ENCODE data around the gene IFNA10. TPM values are rescaled to one million over a fixed set of nuclear protein-coding genes. Genes with fewer than 3 reads are reported as not detected.
"Not testable (repeated sequence)": the region's sequence is repeated elsewhere in the genome, so short reads cannot be mapped to it uniquely, and the experiment has no call there.

IFNA10 gene
- total and polyA plus RNA-seq, 2 experiments from 2014 or later: not detected

DNA sequence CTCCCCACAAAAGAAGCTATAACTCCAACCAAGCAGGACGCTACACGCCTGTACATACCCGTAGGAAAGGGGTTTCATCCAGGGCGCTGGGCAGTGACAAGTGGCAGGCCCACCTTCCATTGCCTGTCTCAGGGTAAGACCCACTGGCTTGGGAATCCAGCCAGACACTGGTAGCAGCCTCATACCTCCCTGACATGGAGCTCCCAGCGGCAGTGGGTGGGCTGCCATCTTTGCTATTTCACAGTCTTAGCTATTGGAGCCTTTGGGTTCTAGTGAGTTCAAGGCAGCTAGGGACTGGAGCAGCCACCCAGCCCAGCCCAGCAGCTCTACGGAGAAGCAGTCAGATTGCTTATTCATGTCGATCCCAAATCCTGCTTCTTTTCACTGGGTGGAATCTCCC is 3.4 kb upstream of the IFNA10 start:
- no peak overlapping the region for H3K27ac ChIP-seq
- no peak overlapping the region for H2AFZ ChIP-seq
- no peaks in the 10 kb centered on the region for H3K36me3 ChIP-seq (replicated peaks; ENCODE audit: insufficient read depth, low read depth)
- H3K27me3 ChIP-seq: no peaks in the 10 kb centered on the region
- no peaks in the 10 kb centered on the region for H3K9me3 ChIP-seq (ENCODE audit: low read depth)
- H3K4me3 ChIP-seq: no peak overlapping the region
- no peaks in the 10 kb centered on the region for H3K79me2 ChIP-seq
- 93% methylated on average over 7 of the region's 7 CpGs for WGBS (ENCODE audit: low lambda C conversion rate, missing lambda C conversion rate)
- no peak overlapping the region for H3K4me2 ChIP-seq
- no peak for TF ChIP-seq CTCF (IDR thresholded peaks at IDR 0.05; ENCODE audit: poor library complexity)
- no peak for TF ChIP-seq EZH2phosphoT487 (IDR thresholded peaks at IDR 0.05; ENCODE audit: low read depth, severe bottlenecking, unreplicated experiment)
- TF ChIP-seq EZH2 (IDR thresholded peaks at IDR 0.05; ENCODE audit: borderline replicate concordance): no peak
- H3K9me2 ChIP-seq (replicated peaks; ENCODE audit: insufficient read depth): no peaks in the 10 kb centered on the region
- H4K20me1 ChIP-seq (ENCODE audit: insufficient read depth, poor library complexity, severe bottlenecking): no peaks in the 10 kb centered on the region
- DNase-seq (ENCODE audit: low spot score): no peak
- no peaks in the 10 kb centered on the region for H3K4me1 ChIP-seq (ENCODE audit: insufficient read depth)

DNA sequence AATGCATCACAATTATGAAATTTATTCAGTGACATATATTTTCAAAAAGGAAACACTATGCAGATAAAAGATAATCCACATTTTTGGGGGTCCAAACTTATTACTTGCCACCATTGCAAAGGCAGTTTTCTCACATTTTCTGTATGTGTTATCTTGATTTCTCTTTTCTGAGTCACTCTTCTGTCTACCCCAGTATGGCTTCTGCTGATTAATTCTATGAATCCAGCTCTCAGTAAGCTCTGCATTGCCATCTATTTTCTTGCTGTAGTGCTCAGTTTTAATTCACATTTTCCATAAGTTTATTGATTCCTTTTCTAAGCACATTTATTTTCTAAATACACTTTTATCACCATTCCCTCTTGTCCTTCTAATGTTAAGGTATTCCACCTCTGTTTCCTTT is 1.7 kb downstream of the IFNA10 start:
- Histone ChIP-seq H3K9me2 (replicated peaks; ENCODE audit: insufficient read depth) (no peaks in the 10 kb centered on the region), H3K4me2 (no peak overlapping the region), H4K20me1 (ENCODE audit: insufficient read depth, poor library complexity, severe bottlenecking) (no peaks in the 10 kb centered on the region), H2AFZ (no peak overlapping the region), H3K4me3 (no peak overlapping the region), H3K79me2 (no peaks in the 10 kb centered on the region), H3K4me1 (ENCODE audit: insufficient read depth) (no peaks in the 10 kb centered on the region), H3K9me3 (ENCODE audit: low read depth) (no peaks in the 10 kb centered on the region), H3K36me3 (replicated peaks; ENCODE audit: insufficient read depth, low read depth) (no peaks in the 10 kb centered on the region), H3K27me3 (no peaks in the 10 kb centered on the region), H3K27ac (no peak overlapping the region)
- no peak for TF ChIP-seq EZH2 (IDR thresholded peaks at IDR 0.05; ENCODE audit: borderline replicate concordance)
- no peak for TF ChIP-seq CTCF (IDR thresholded peaks at IDR 0.05; ENCODE audit: poor library complexity)
- no peak for TF ChIP-seq EZH2phosphoT487 (IDR thresholded peaks at IDR 0.05; ENCODE audit: low read depth, severe bottlenecking, unreplicated experiment)
- DNase-seq (ENCODE audit: low spot score): no peak

DNA sequence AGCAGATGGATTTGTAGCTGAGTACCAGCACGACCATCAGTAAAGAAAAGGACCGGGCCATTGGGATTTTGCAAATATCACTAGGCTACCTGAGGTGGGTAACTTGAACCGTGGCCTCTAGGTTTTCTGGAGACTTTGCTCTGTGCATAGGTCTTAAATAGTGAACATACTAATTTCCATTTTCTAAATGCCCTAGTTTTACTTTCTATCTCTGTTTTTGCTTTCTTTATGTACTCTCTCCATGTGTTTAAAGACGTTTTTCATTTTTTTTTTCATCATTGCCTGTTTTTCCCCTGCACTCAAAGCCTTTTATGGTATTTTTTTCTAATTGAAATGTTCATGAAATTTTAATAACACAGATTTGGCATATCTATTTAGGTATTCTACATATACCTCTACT is 4.8 kb downstream of the IFNA10 start, which contains the start of gene IFNA7:
Gene IFNA7 (minus strand): TSS at position 101 of the 400 bp plus-strand sequence. CDS start 40 bp downstream, at position 61.
- not testable (repeated sequence) for DNase-seq (ENCODE audit: low spot score); H3K4me2 ChIP-seq; H3K27ac ChIP-seq; H3K9me3 ChIP-seq (ENCODE audit: low read depth); H3K79me2 ChIP-seq; H3K4me3 ChIP-seq; H2AFZ ChIP-seq; H3K27me3 ChIP-seq; H4K20me1 ChIP-seq (ENCODE audit: insufficient read depth, poor library complexity, severe bottlenecking); H3K36me3 ChIP-seq (replicated peaks; ENCODE audit: insufficient read depth, low read depth); H3K4me1 ChIP-seq (ENCODE audit: insufficient read depth); H3K9me2 ChIP-seq (replicated peaks; ENCODE audit: insufficient read depth)
- WGBS (ENCODE audit: low lambda C conversion rate, missing lambda C conversion rate): 72% methylated on average over 4 of the region's 4 CpGs

DNA sequence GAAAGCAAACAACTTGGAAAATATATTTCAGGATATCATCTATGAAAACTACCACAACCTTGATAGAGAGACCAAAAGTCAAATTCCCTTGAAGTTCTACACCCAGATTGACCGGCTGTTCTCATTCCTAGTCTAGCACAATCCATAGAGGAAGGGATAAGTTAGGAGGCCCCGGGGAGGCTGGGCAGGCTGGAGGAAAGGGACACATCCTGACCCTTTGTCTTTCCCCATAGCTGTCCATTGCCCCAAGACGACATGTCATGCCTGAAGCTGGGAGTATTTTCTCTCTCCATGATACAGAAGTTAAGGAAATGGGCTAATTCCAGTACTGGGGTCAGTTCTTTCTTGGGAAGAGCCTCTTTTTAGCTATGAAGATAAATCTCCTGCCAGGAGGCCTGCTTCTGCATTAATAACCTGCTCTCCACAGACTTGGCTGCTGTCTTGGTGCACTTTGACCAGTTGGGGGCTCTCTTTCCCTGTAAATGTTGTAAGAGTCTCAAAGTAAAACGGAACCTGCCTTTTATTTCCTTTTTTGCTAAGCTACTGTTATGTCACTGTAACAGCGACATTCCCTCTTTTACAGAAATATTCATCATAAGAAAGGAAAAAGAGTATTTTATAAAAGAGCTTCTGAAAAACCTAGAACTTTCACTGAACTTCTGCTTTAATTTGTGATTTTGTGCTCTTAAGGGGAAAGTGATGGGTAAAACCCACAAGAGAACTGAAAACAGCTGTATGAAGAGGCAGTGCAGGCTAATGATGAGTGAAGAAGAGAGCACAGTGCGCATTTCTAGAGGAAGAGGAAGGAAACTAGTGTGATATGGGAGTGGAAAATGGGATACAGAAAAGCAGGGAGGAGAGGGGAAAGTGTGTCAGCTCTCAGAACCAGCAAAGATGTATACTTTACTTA is 11.8 kb downstream of the IFNA10 start:
- TF ChIP-seq CTCF (IDR thresholded peaks at IDR 0.05; ENCODE audit: poor library complexity): peak; percentile 73
- H2AFZ ChIP-seq; H3K79me2 ChIP-seq; H3K27ac ChIP-seq; H3K4me3 ChIP-seq; H4K20me1 ChIP-seq (ENCODE audit: insufficient read depth, poor library complexity, severe bottlenecking); H3K27me3 ChIP-seq; H3K9me3 ChIP-seq (ENCODE audit: low read depth); H3K9me2 ChIP-seq (replicated peaks; ENCODE audit: insufficient read depth); H3K36me3 ChIP-seq (replicated peaks; ENCODE audit: insufficient read depth, low read depth); H3K4me1 ChIP-seq (ENCODE audit: insufficient read depth): not testable (repeated sequence)
- WGBS (ENCODE audit: low lambda C conversion rate, missing lambda C conversion rate): 43% methylated on average over 6 of the region's 6 CpGs
- peak; percentile 28 for DNase-seq (ENCODE audit: low spot score)
- H3K4me2 ChIP-seq: peak overlapping the region; percentile 46

DNA sequence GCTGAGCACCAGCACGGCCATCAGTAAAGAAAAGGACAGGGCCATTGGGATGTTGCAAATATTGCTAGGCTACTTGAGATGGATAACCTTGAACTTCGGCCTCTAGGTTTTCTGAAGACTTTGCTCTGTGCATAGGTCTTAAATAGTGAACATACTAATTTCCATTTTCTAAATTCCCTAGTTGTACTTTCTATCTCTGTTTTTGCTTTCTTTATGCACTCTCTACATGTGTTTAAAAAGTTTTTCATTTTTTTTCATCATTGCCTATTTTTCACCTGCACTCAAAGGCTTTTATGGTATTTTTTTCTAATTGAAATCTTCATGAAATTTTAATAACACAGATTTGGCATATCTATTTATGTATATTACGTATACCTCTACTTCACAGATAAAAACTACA is 19.5 kb downstream of the IFNA10 start, which contains the start of gene IFNA4:
Gene IFNA4 (minus strand): TSS at position 101 of the 400 bp plus-strand sequence. CDS start 56 bp downstream, at position 45.
- H4K20me1 ChIP-seq (ENCODE audit: insufficient read depth, poor library complexity, severe bottlenecking); H3K79me2 ChIP-seq; H3K9me2 ChIP-seq (replicated peaks; ENCODE audit: insufficient read depth); H3K36me3 ChIP-seq (replicated peaks; ENCODE audit: insufficient read depth, low read depth); H3K4me1 ChIP-seq (ENCODE audit: insufficient read depth); H3K9me3 ChIP-seq (ENCODE audit: low read depth); H3K4me3 ChIP-seq; H3K27ac ChIP-seq; H3K4me2 ChIP-seq; H3K27me3 ChIP-seq; H2AFZ ChIP-seq; DNase-seq (ENCODE audit: low spot score): not testable (repeated sequence)
- WGBS (ENCODE audit: low lambda C conversion rate, missing lambda C conversion rate): 90% methylated on average over 3 of the region's 3 CpGs
